ENCODE measurements around the gene KCTD19. TPM values are rescaled to one million over a fixed set of nuclear protein-coding genes. Genes with fewer than 3 reads are reported as not detected.

KCTD19 gene
- total RNA-seq, 1 donor from 2014 or later = not detected

GRCh38 chr16:67283826-67284555 is 42.5 kb downstream of the KCTD19 start:
- no peak for DNase-seq (ENCODE audit: low read depth in 2 of 2)

GRCh38 chr16:67283039-67283825 is 43.3 kb downstream of the KCTD19 start:
- DNase-seq (ENCODE audit: low read depth in 2 of 2) = peak in 1 of 2 donors; percentile 30

- no peak for DNase-seq (ENCODE audit: low read depth in 2 of 2)
Measured at GRCh38 chr16:67282447-67282805, 44.1 kb downstream of the KCTD19 start.

DNA sequence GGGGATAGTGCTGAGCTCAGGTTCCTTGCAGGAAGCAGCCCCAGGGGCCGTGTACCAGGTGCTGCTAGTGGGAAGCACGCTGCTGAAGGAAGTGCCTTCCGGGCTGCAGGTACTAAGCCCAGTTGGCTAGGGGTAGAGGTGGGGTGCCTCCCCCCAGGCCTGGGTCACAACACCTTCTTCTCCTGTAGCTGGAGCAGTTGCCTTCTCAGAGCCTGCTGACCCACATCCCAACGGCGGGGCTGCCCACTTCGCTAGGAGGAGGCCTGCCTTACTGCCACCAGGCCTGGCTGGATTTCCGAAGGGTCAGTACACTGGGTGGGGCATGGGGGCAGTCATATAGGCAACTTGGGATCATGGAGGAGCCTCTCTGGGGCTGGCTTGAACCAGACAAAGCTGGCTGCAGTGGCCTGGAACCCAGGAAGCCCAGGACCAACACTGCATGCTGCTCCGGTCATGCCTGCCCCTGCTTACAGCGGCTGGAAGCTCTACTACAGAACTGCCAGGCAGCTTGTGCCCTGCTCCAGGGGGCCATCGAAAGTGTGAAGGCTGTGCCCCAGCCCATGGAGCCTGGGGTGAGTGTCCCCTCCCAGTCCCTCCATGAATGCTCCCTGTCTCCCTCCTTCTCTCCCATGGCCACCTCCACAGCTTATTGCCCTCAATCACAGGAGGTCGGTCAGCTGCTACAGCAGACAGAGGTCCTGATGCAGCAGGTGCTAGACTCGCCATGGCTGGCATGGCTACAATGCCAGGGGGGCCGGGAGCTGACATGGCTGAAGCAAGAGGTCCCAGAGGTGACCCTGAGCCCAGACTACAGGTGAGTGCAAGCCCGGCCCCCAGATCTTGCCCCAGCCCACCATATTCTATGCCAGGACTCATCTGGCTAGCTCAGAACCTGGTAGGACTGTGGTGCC is 44.8 kb downstream of the KCTD19 start:
- no peak for DNase-seq (ENCODE audit: low read depth in 2 of 2)

GRCh38 chr16:67280090-67281015 is 46.2 kb downstream of the KCTD19 start:
- no peak for DNase-seq (ENCODE audit: low read depth in 2 of 2)

DNA sequence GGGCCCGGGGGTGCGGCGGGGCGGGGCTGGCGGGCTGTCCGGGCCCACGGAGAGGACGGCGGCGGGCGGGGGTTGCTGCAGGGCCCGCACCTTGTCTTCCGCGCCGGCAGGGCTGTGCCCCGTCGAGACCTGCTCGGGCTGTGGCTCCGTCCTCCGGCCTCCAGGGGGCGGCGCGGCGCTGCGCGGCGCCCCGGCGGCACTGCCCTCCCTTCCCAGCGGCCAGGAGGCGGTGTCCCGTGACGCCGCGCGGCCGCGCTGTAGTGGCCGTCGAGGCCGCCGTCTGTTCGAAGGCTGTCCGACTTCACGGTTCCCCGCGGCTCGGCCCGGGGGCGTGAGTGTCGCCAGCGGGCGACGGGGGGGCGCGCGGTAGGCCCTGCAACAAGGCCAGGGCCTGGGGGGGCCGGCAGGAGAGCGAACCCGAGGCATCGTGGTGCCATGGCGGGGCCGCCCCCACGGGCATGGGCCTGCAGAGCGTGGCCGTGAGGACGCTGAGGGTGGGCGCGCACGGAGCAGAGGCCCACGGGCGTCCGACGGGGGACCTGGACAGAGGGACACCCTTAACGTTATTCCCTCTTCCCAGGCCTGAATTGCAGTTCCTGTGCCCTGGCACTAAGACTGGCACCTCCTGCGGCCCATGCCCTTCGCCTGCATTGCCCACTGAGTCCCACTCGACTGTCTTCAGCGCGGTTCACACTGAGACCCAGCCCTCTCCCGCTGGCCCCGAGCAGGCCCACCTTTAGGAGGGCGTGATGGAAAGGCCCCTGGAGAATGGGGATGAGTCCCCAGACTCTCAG is 47.0 kb downstream of the KCTD19 start, which contains the start of gene PLEKHG4:
Gene PLEKHG4 (plus strand): TSS at position 237 of the 794 bp plus-strand sequence. CDS start 513 bp downstream, at position 750.
- peak; percentile 82 to 83 for DNase-seq (ENCODE audit: low read depth in 2 of 2)

GRCh38 chr16:67278773-67279295 is 47.7 kb downstream of the KCTD19 start:
- peak in 1 of 2 donors; percentile 27 for DNase-seq (ENCODE audit: low read depth in 2 of 2)

GRCh38 chr16:67277999-67278772 is 48.4 kb downstream of the KCTD19 start:
- DNase-seq (ENCODE audit: low read depth in 2 of 2) = peak; percentile 38 to 77

DNA sequence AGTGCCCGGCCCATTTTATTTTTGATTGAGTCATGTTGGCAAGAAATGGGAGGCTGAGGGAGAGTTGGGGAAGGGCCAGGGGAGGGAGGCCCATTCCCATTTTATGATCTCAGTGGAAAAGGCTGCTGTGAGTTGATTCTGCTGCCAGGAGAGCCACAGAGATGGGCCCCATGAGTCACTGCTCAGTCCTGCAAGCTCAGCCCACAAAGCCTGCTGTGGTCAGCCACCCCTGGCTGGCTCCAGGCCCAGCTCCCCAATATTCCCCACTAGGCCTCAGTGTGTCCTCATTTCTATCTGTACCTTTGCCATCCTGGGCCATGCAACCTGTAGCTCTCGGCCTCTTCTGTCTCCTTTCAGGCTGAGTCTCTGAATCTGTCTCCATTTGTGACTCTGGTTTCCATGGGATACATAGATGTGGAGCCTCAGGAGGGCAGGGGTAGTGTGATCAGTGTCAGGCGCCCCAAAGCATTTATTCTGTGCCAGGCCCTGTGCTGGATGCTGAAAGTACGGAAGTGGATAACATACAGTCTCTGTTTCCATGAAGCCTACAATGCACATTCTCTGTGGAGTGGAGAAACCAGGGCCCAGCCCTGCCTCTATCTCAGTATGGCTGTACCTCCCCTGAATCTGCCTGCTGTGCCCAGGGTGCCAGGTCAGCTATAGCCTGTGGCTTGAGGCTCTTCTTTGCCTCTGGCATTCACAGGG is 49.1 kb downstream of the KCTD19 start:
- DNase-seq (ENCODE audit: low read depth in 2 of 2) = peak; percentile 88 to 95

GRCh38 chr16:67275321-67275720 is 51.2 kb downstream of the KCTD19 start:
- no peak for DNase-seq (ENCODE audit: low read depth in 2 of 2)

- DNase-seq (ENCODE audit: low read depth in 2 of 2) = no peak
Measured at GRCh38 chr16:67271446-67271845, 55.1 kb downstream of the KCTD19 start.

GRCh38 chr16:67270931-67271338 is 55.6 kb downstream of the KCTD19 start:
- DNase-seq (ENCODE audit: low read depth in 2 of 2) = no peak

DNA sequence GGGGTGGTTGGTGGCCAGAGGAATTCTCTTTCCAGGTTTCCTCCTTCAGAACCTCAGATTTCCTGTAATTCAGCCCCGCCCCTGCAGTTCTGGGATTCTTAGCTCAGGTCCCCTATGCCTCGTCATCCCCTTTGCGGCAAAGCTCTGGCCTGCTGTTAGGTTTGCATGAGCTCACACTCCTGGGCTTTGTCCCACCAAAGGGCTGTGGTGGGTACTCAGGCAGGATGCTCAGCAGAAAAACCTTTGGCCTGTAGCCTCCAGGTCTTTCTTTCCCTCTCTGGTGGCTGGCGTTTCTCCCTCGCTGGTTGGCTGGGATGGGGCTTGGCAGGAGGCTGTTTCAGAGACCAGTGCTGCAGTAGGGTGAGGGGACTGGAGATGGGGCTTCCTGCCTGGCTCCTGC is 56.8 kb downstream of the KCTD19 start:
- peak in 1 of 2 donors; percentile 73 for DNase-seq (ENCODE audit: low read depth in 2 of 2)

- DNase-seq (ENCODE audit: low read depth in 2 of 2) = peak in 1 of 2 donors; percentile 93
Measured at GRCh38 chr16:67268136-67268579, 58.4 kb downstream of the KCTD19 start.

DNA sequence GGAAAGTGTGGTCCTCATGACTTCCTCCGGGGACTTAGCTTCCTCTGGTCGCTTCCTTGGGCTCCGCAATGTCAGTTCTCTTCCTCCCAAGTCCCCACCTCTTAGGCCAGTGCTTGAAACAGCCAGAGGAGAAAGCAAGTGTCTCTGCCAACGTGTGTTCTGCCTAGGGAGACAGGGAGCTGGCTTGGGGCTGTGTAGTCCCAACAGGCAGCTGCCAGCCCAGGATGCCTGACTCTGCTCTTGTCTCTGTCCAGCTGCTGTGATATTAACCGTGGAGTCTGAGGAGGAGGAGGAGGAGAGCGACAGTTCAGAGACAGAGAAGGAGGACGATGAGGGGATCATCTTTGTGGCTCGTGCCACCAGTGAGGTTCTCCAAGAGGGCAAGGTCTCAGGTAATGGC is 60.7 kb downstream of the KCTD19 start:
- DNase-seq (ENCODE audit: low read depth in 2 of 2) = no peak

DNA sequence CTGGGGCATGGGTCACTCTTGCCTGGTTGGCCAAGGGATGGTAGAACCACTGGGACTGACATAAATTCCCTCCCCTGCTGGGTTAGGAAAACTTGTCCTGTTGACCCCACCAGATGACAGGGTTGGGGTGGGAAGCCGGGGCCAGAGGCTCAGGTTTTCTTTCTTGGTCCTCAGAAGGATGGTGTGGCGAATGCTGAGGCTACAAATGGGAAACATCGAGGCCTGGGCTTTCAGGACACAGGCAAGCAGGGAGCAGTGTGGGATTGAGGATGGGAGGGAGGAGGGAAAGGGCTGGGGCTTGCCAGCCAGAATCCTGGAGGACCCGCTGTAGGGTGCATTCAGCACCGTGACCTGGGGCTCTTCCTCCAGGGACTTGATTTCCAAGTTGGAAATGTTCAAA is 61.7 kb downstream of the KCTD19 start:
- DNase-seq (ENCODE audit: low read depth in 2 of 2) = no peak

DNA sequence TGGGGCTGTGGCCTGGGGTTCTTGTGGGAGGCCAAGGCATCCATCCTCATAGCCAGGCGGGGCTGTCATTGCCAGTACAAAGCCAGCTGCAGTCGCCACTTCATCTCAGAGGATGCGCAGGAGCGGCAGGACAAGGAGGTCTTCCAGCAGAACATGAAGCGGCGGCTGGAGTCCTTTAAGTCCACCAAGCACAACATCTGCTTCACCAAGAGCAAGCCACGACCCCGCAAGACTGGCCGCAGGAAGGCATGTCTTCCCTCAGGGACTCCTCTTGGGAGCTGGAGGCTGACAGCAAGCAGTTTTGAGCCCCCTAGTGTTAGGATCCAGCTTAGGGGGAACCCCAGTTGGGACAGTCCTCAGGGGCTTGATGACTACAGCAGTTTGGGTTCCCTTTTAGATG is 62.3 kb downstream of the KCTD19 start:
- DNase-seq (ENCODE audit: low read depth in 2 of 2) = no peak

DNA sequence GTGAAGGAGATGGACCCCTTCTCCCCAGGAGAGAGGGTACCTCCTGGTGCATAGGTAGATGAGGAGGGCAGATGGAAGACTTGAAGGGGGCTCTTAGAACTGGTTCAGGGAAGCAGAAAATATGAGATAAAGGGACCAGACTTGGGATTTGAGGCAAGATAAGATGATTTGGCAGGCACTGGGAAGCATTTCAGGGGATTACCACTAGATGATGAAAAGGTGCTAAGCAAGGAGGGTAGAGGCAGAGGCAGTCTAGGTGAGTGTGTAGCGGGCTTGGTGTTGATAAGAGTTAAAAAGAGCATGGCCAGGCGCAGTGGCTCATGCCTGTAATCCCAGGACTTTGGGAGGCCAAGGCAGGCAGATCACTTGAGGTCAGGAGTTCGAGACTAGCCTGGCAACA is 63.3 kb downstream of the KCTD19 start:
- DNase-seq (ENCODE audit: low read depth in 2 of 2) = no peak

Measured in lung microvascular endothelial cell (primary cell).